Measurements from ENCODE around the gene LGMN.

- TF ChIP-seq ZNF274 (IDR thresholded peaks at IDR 0.05; ENCODE audit: low read depth, low read length) (no peak), YY1 (IDR thresholded peaks at IDR 0.05; ENCODE audit: insufficient read depth, insufficient read length) (no peak), SUZ12 (IDR thresholded peaks at IDR 0.05; ENCODE audit: extremely low read depth, insufficient read depth, insufficient read length) (no peak)
These were observed 7.1 kb upstream of the LGMN start for GRCh38 chr14:92755495-92755894.

Data from NT2/D1 (cell line).